ENCODE results near the gene TCTN1.
"Not testable (repeated sequence)": the region's sequence is repeated elsewhere in the genome, so short reads cannot be mapped to it uniquely, and the experiment has no call there.

TCTN1 gene

DNA sequence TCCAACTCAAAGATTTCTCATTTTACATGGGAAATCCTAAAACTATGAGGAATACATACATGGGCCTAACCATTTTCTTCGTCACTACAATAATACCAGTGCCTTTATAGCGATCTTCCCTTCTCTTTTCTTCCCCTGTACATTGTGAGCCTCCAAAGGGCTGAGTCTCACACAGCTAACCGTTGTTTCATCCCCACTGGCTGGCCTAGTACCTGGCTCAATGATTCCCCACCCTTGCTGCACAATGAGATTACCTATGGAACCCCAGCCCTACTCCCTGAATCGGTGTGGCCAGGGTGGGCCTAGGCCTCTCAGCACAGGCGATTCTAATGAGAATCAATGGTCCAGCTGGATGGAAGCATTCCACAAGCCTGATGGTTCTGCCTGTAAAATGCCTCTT, 46.9 kb upstream of the TCTN1 start:
- H3K27me3 ChIP-seq (ENCODE audit: low read length), result no peaks in the 10 kb centered on the region
- no peak overlapping the region for H3K27ac ChIP-seq (ENCODE audit: low read depth, low read length)
- H4K20me1 ChIP-seq (ENCODE audit: low read depth, low read length), result peaks cover 9% of the 10 kb centered on the region
- H3K36me3 ChIP-seq (ENCODE audit: low read length), result peaks cover 6% of the 10 kb centered on the region
- no peak overlapping the region for H2AFZ ChIP-seq (ENCODE audit: low read depth, low read length, severe bottlenecking)
- H3K9ac ChIP-seq (ENCODE audit: low read length), result no peak overlapping the region
- H3K4me3 ChIP-seq (ENCODE audit: insufficient read depth, low read length, poor library complexity, severe bottlenecking), result no peak overlapping the region
- H3K79me2 ChIP-seq (ENCODE audit: insufficient read depth, low read length), result peaks cover 85% of the 10 kb centered on the region
- H3K9me2 ChIP-seq (replicated peaks; ENCODE audit: insufficient read depth, low read length), result no peaks in the 10 kb centered on the region
- no peak overlapping the region for H3K4me2 ChIP-seq (ENCODE audit: low read depth, low read length, poor library complexity, severe bottlenecking)
- no peak for TF ChIP-seq EZH2phosphoT487 (conservative IDR thresholded peaks at IDR 0.05; ENCODE audit: low read length)
- TF ChIP-seq CTCF (IDR thresholded peaks at IDR 0.05; ENCODE audit: insufficient read depth, low read length, poor library complexity, severe bottlenecking), result no peak
- H3K9me3 ChIP-seq (ENCODE audit: insufficient read depth, low read length), result peaks cover 8% of the 10 kb centered on the region
- peaks cover 8% of the 10 kb centered on the region for H3F3A ChIP-seq (ENCODE audit: insufficient read depth)

DNA sequence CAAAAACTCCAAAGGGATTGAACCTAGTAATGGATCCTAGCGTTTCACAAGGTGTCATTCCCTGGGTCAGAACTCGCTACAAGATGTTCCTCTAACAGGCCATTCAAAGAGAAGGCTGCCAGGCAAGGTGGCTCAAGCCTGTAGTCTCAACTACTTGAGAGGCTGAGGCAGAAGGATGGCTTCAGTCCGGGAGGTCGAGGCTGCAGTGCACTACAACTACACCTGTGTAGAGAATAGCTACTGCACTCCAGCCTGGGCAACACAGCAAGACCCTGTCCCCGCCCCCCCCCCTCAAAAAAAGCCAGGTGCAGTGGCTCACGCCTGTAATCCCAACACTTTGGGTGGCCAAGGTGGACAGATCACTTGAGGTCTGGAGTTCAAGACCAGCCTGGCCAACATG, 45.2 kb upstream of the TCTN1 start:
- no peak overlapping the region for H3K4me3 ChIP-seq (ENCODE audit: insufficient read depth, low read length, poor library complexity, severe bottlenecking)
- H3K79me2 ChIP-seq (ENCODE audit: insufficient read depth, low read length), result peaks cover 87% of the 10 kb centered on the region
- no peak overlapping the region for H3K27ac ChIP-seq (ENCODE audit: low read depth, low read length)
- no peak overlapping the region for H3K9ac ChIP-seq (ENCODE audit: low read length)
- H3K9me3 ChIP-seq (ENCODE audit: insufficient read depth, low read length), result peaks cover 13% of the 10 kb centered on the region
- no peaks in the 10 kb centered on the region for H3K27me3 ChIP-seq (ENCODE audit: low read length)
- H2AFZ ChIP-seq (ENCODE audit: low read depth, low read length, severe bottlenecking), result no peak overlapping the region
- H3K36me3 ChIP-seq (ENCODE audit: low read length), result peaks cover 12% of the 10 kb centered on the region
- no peak overlapping the region for H3K4me2 ChIP-seq (ENCODE audit: low read depth, low read length, poor library complexity, severe bottlenecking)
- H3F3A ChIP-seq (ENCODE audit: insufficient read depth), result peaks cover 6% of the 10 kb centered on the region
- TF ChIP-seq EZH2phosphoT487 (conservative IDR thresholded peaks at IDR 0.05; ENCODE audit: low read length), result no peak
- H3K9me2 ChIP-seq (replicated peaks; ENCODE audit: insufficient read depth, low read length), result no peaks in the 10 kb centered on the region
- H4K20me1 ChIP-seq (ENCODE audit: low read depth, low read length), result peaks cover 9% of the 10 kb centered on the region

GRCh38 chr12:110569838-110570237, 44.1 kb upstream of the TCTN1 start:
- H3K9me2 ChIP-seq (replicated peaks; ENCODE audit: insufficient read depth, low read length); H2AFZ ChIP-seq (ENCODE audit: low read depth, low read length, severe bottlenecking); H3K4me3 ChIP-seq (ENCODE audit: insufficient read depth, low read length, poor library complexity, severe bottlenecking); H3K27ac ChIP-seq (ENCODE audit: low read depth, low read length); H3K27me3 ChIP-seq (ENCODE audit: low read length); H3K9ac ChIP-seq (ENCODE audit: low read length); H3F3A ChIP-seq (ENCODE audit: insufficient read depth); H4K20me1 ChIP-seq (ENCODE audit: low read depth, low read length); H3K4me2 ChIP-seq (ENCODE audit: low read depth, low read length, poor library complexity, severe bottlenecking): not testable (repeated sequence)
- Histone ChIP-seq H3K36me3 (ENCODE audit: low read length) (peaks cover 12% of the 10 kb centered on the region), H3K9me3 (ENCODE audit: insufficient read depth, low read length) (peaks cover 13% of the 10 kb centered on the region), H3K79me2 (ENCODE audit: insufficient read depth, low read length) (peaks cover 87% of the 10 kb centered on the region)

DNA sequence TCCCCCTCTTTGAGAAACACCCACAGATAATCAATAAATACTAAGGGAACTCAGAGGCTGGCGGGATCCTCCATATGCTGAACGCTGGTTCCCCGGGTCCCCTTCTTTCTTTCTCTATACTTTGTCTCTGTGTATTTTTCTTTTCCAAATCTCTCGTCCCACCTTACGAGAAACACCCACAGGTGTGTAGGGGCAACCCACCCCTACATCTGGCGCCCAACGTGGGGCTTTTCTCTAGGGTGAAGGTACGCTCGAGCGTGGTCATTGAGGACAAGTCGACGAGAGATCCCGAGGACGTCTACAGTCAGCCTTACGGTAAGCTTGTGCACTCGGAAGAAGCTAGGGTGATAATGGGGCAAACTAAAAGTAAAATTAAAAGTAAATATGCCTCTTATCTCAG, 43.1 kb upstream of the TCTN1 start:
- not testable (repeated sequence) for H3K9ac ChIP-seq (ENCODE audit: low read length); H3K4me2 ChIP-seq (ENCODE audit: low read depth, low read length, poor library complexity, severe bottlenecking); H3K27ac ChIP-seq (ENCODE audit: low read depth, low read length); H3K9me2 ChIP-seq (replicated peaks; ENCODE audit: insufficient read depth, low read length); H3K27me3 ChIP-seq (ENCODE audit: low read length); H4K20me1 ChIP-seq (ENCODE audit: low read depth, low read length); H3K4me3 ChIP-seq (ENCODE audit: insufficient read depth, low read length, poor library complexity, severe bottlenecking); H2AFZ ChIP-seq (ENCODE audit: low read depth, low read length, severe bottlenecking); H3F3A ChIP-seq (ENCODE audit: insufficient read depth)
- Histone ChIP-seq H3K36me3 (ENCODE audit: low read length) (peaks cover 12% of the 10 kb centered on the region), H3K9me3 (ENCODE audit: insufficient read depth, low read length) (peaks cover 13% of the 10 kb centered on the region), H3K79me2 (ENCODE audit: insufficient read depth, low read length) (peaks cover 87% of the 10 kb centered on the region)

GRCh38 chr12:110574044-110574443, 39.9 kb upstream of the TCTN1 start:
- H3K4me2 ChIP-seq (ENCODE audit: low read depth, low read length, poor library complexity, severe bottlenecking), result no peak overlapping the region

DNA sequence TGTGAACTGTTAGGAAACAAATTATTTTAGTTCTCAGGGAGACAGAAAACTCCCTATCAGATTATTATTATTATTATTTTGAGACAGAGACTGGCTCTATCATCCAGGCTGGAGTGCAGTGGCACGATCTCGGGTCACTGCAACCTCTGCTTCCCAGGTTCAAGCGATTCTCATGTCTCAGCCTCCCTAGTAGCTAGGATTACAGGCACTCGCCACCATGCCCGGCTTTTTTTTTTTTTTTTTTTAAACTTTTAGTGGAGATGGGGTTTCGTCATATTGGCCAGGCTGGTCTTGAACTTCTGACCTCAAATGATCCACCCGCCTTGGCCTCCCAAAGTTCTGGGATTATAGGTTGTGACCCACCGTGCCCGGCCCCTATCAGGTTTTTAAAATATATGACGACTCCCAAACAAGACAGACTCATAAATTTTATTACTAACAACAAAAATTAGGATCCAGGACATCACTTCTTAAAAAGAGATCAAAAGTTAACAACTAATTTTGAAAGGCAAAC, 39.2 kb upstream of the TCTN1 start:
- Histone ChIP-seq H3K9me3 (ENCODE audit: insufficient read depth, low read length) (peaks cover 13% of the 10 kb centered on the region), H3K79me2 (ENCODE audit: insufficient read depth, low read length) (peaks cover 88% of the 10 kb centered on the region), H3K36me3 (ENCODE audit: low read length) (peaks cover 12% of the 10 kb centered on the region), H4K20me1 (ENCODE audit: low read depth, low read length) (peaks cover 13% of the 10 kb centered on the region)
- not testable (repeated sequence) for H2AFZ ChIP-seq (ENCODE audit: low read depth, low read length, severe bottlenecking); H3K4me3 ChIP-seq (ENCODE audit: insufficient read depth, low read length, poor library complexity, severe bottlenecking); H3K9me2 ChIP-seq (replicated peaks; ENCODE audit: insufficient read depth, low read length); H3K27ac ChIP-seq (ENCODE audit: low read depth, low read length); H3F3A ChIP-seq (ENCODE audit: insufficient read depth); H3K27me3 ChIP-seq (ENCODE audit: low read length); H3K4me2 ChIP-seq (ENCODE audit: low read depth, low read length, poor library complexity, severe bottlenecking); H3K9ac ChIP-seq (ENCODE audit: low read length)

More at GRCh38 chr12:110574044-110574443, 39.9 kb upstream of the TCTN1 start:
- H3K27ac ChIP-seq (ENCODE audit: low read depth, low read length), result no peak overlapping the region
- TF ChIP-seq CTCF (IDR thresholded peaks at IDR 0.05; ENCODE audit: insufficient read depth, low read length, poor library complexity, severe bottlenecking) (no peak), EZH2phosphoT487 (conservative IDR thresholded peaks at IDR 0.05; ENCODE audit: low read length) (no peak)
- peaks cover 9% of the 10 kb centered on the region for H3F3A ChIP-seq (ENCODE audit: insufficient read depth)
- H3K27me3 ChIP-seq (ENCODE audit: low read length), result no peaks in the 10 kb centered on the region
- no peak overlapping the region for H3K4me3 ChIP-seq (ENCODE audit: insufficient read depth, low read length, poor library complexity, severe bottlenecking)
- H3K9me2 ChIP-seq (replicated peaks; ENCODE audit: insufficient read depth, low read length), result no peaks in the 10 kb centered on the region
- no peak overlapping the region for H2AFZ ChIP-seq (ENCODE audit: low read depth, low read length, severe bottlenecking)
- peaks cover 13% of the 10 kb centered on the region for H3K9me3 ChIP-seq (ENCODE audit: insufficient read depth, low read length)
- H3K36me3 ChIP-seq (ENCODE audit: low read length), result peaks cover 12% of the 10 kb centered on the region
- H3K9ac ChIP-seq (ENCODE audit: low read length), result no peak overlapping the region
- peaks cover 87% of the 10 kb centered on the region for H3K79me2 ChIP-seq (ENCODE audit: insufficient read depth, low read length)
- peaks cover 13% of the 10 kb centered on the region for H4K20me1 ChIP-seq (ENCODE audit: low read depth, low read length)
